Suprapubic skin (tissue), 4 donors: ENCODE data around the gene TSGA10. TPM values are rescaled to one million over a fixed set of nuclear protein-coding genes. Genes with fewer than 3 reads are reported as not detected.
"Not testable (repeated sequence)": the region's sequence is repeated elsewhere in the genome, so short reads cannot be mapped to it uniquely, and the experiment has no call there.

Experiments used
- DNase-seq, 2 donors: peaks; one replicate each; pipeline ENCODE4 v3.0.0-alpha.2; 2019; ENCODE audit warnings: low spot score in 2 of 2
- H3K27ac ChIP-seq: fragments of 200-600 bp; sonication (generic); one replicate; pipeline ENCODE4 v1.5.1; 2019
- H3K27me3 ChIP-seq: fragments of 200-600 bp; sonication (generic); one replicate; pipeline ENCODE4 v1.5.1; 2019
- H3K36me3 ChIP-seq: fragments of 200-600 bp; sonication (generic); one replicate; pipeline ENCODE4 v1.5.1; 2019
- H3K4me1 ChIP-seq: fragments of 200-600 bp; sonication (generic); one replicate; pipeline ENCODE4 v1.5.1; 2019
- H3K4me3 ChIP-seq: fragments of 200-600 bp; sonication (generic); one replicate; pipeline ENCODE4 v1.5.1; 2019; ENCODE audit warnings: mild to moderate bottlenecking
- H3K9me3 ChIP-seq: fragments of 200-600 bp; sonication (generic); one replicate; pipeline ENCODE4 v1.5.1; 2019
- EP300 ChIP-seq: sonication (generic); formaldehyde crosslinking; IDR thresholded peaks from one replicate; pipeline ENCODE4 v1.6.1; 2017; ENCODE audit warnings: antibody characterized with exemption
- POLR2A ChIP-seq, 2 donors: fragments of 450-650 bp; IDR thresholded peaks; one replicate each; pipeline ENCODE4 v1.6.1; 2017; ENCODE audit warnings: antibody characterized with exemption in 2 of 2, mild to moderate bottlenecking in 2 of 2, moderate library complexity in 2 of 2
- POLR2AphosphoS5 ChIP-seq, 3 donors: sonication (generic); formaldehyde crosslinking; IDR thresholded peaks; one replicate each; pipeline ENCODE4 v1.6.1; 2017; ENCODE audit warnings: antibody characterized with exemption in 3 of 3
- WGBS: methylation state at CpG from one replicate; pipeline ENCODE4 v1.1.5; 2018; 5-methylcytosine and 5-hydroxymethylcytosine counted together
- total RNA-seq, 4 donors: library from RNA; depleted of rRNA; stranded (reverse); fragments of >200 nt; gene quantifications; one replicate each; pipeline ENCODE4 v1.1.0, GENCODE V29; 2016
- TF ChIP-seq, protein P1 (sequence below), 2 donors: fragments of 200-600 bp in 1 of 2; fragments of 450-650 bp in 1 of 2; sonication (generic) in 1 of 2; IDR thresholded peaks; one replicate each; pipeline ENCODE4 v1.5.1; 2016 to 2019; ENCODE audit warnings: antibody characterized with exemption in 2 of 2, mild to moderate bottlenecking in 1 of 2, moderate library complexity in 1 of 2

Gene TSGA10
- total RNA-seq, 4 donors from 2014 or later: 7.5 to 13.4 (median 8.1) TPM

GRCh38 chr2:99139003-99139402 lies 15.7 kb downstream of the TSGA10 start:
- H3K27ac ChIP-seq: no peak overlapping the region
- no peaks in the 10 kb centered on the region for H3K9me3 ChIP-seq
- H3K4me3 ChIP-seq: no peak overlapping the region
- 98% methylated on average over 4 of the region's 4 CpGs for WGBS
- peaks cover 13% of the 10 kb centered on the region for H3K4me1 ChIP-seq
- H3K36me3 ChIP-seq: no peaks in the 10 kb centered on the region
- H3K27me3 ChIP-seq: no peaks in the 10 kb centered on the region
- TF ChIP-seq EP300: no peak
- TF ChIP-seq, protein P1, sequence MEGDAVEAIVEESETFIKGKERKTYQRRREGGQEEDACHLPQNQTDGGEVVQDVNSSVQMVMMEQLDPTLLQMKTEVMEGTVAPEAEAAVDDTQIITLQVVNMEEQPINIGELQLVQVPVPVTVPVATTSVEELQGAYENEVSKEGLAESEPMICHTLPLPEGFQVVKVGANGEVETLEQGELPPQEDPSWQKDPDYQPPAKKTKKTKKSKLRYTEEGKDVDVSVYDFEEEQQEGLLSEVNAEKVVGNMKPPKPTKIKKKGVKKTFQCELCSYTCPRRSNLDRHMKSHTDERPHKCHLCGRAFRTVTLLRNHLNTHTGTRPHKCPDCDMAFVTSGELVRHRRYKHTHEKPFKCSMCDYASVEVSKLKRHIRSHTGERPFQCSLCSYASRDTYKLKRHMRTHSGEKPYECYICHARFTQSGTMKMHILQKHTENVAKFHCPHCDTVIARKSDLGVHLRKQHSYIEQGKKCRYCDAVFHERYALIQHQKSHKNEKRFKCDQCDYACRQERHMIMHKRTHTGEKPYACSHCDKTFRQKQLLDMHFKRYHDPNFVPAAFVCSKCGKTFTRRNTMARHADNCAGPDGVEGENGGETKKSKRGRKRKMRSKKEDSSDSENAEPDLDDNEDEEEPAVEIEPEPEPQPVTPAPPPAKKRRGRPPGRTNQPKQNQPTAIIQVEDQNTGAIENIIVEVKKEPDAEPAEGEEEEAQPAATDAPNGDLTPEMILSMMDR (IDR thresholded peaks at IDR 0.05): no peak
- no peak for TF ChIP-seq POLR2A (IDR thresholded peaks at IDR 0.05)
- no peak for TF ChIP-seq POLR2AphosphoS5 (IDR thresholded peaks at IDR 0.05)
- no peak for DNase-seq

DNA sequence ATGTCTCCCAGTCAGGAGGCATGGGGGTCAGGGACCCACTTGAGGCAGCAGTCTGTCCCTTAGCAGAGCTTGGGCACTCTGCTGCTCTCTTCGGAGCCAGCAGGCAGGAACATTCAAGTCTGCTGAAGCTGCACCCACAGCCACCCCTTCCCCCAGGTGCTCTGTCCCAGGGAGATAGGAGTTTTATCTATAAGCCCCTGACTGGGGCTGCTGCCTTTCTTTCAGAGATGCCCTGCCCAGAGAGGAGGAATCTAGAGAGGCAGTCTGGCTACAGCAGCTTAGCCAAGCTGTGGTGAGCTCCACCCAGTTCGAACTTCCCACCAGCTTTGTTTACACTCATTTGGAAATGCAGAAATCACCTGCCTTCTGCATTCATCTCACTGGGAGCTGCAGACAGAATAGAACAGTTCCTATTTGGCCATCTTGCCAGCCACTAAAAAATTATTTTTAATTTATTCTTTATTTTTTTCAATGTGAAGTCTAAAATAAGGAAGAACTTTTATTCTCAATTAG lies 19.6 kb downstream of the TSGA10 start:
- peaks cover 25% of the 10 kb centered on the region for H3K9me3 ChIP-seq
- H3K36me3 ChIP-seq, H3K4me3 ChIP-seq, DNase-seq, H3K27ac ChIP-seq, H3K4me1 ChIP-seq, H3K27me3 ChIP-seq: not testable (repeated sequence)
- 93% methylated on average over 2 of the region's 2 CpGs for WGBS

GRCh38 chr2:99127981-99128380 lies 26.8 kb downstream of the TSGA10 start:
- H3K9me3 ChIP-seq: peaks cover 32% of the 10 kb centered on the region
- peaks cover 16% of the 10 kb centered on the region for H3K36me3 ChIP-seq

GRCh38 chr2:99112617-99113016 lies 42.1 kb downstream of the TSGA10 start:
- WGBS: 81% methylated on average over 4 of the region's 4 CpGs
- H3K4me3 ChIP-seq: no peak overlapping the region
- no peaks in the 10 kb centered on the region for H3K4me1 ChIP-seq
- no peak overlapping the region for H3K27ac ChIP-seq
- DNase-seq: no peak
- TF ChIP-seq POLR2AphosphoS5 (IDR thresholded peaks at IDR 0.05): no peak
- no peak for TF ChIP-seq EP300
- no peak for TF ChIP-seq POLR2A (IDR thresholded peaks at IDR 0.05)
- TF ChIP-seq, protein P1 (IDR thresholded peaks at IDR 0.05): no peak
- no peaks in the 10 kb centered on the region for H3K27me3 ChIP-seq
- no peaks in the 10 kb centered on the region for H3K36me3 ChIP-seq
- no peaks in the 10 kb centered on the region for H3K9me3 ChIP-seq

More at GRCh38 chr2:99127981-99128380, 26.8 kb downstream of the TSGA10 start:
- no peaks in the 10 kb centered on the region for H3K27me3 ChIP-seq
- WGBS: 61% methylated on average over 2 of the region's 2 CpGs
- TF ChIP-seq POLR2A (IDR thresholded peaks at IDR 0.05): no peak
- H3K27ac ChIP-seq: no peak overlapping the region
- DNase-seq: no peak
- no peaks in the 10 kb centered on the region for H3K4me1 ChIP-seq
- no peak overlapping the region for H3K4me3 ChIP-seq

GRCh38 chr2:99111945-99112344 lies 42.8 kb downstream of the TSGA10 start:
- no peaks in the 10 kb centered on the region for H3K27me3 ChIP-seq
- no peak overlapping the region for H3K27ac ChIP-seq
- no peak for TF ChIP-seq POLR2A (IDR thresholded peaks at IDR 0.05)
- H3K9me3 ChIP-seq: no peaks in the 10 kb centered on the region
- no peak for DNase-seq
- WGBS: 95% methylated on average over 1 of the region's 1 CpG
- no peaks in the 10 kb centered on the region for H3K4me1 ChIP-seq
- H3K4me3 ChIP-seq: no peak overlapping the region
- H3K36me3 ChIP-seq: no peaks in the 10 kb centered on the region

DNA sequence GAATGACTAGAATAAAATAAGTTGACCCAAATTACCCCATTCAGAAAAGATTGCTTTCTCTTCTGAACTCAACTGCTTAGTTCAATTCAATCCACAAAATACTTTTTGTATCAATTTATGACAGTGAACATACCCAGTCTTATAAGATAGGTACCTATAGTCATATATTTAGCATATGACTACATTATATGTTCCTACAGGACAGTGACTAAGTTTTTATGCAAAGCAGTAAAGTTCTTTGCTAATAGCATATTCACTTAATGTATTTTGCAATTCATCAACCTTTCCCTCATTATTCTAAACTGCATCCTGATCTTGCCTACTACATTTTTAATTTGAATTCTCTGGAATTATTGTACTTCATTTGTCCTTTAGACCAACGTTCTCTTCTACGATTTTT lies 43.5 kb downstream of the TSGA10 start:
- no peak for DNase-seq
- H3K27ac ChIP-seq: no peak overlapping the region
- TF ChIP-seq POLR2A (IDR thresholded peaks at IDR 0.05) (no peak), EP300 (no peak), POLR2AphosphoS5 (IDR thresholded peaks at IDR 0.05) (no peak)
- TF ChIP-seq, protein P1 (IDR thresholded peaks at IDR 0.05): no peak
- H3K9me3 ChIP-seq: no peaks in the 10 kb centered on the region
- no peak overlapping the region for H3K4me3 ChIP-seq
- H3K27me3 ChIP-seq: no peaks in the 10 kb centered on the region
- no peaks in the 10 kb centered on the region for H3K36me3 ChIP-seq
- H3K4me1 ChIP-seq: no peaks in the 10 kb centered on the region
- WGBS: 79% methylated on average over 2 of the region's 2 CpGs

DNA sequence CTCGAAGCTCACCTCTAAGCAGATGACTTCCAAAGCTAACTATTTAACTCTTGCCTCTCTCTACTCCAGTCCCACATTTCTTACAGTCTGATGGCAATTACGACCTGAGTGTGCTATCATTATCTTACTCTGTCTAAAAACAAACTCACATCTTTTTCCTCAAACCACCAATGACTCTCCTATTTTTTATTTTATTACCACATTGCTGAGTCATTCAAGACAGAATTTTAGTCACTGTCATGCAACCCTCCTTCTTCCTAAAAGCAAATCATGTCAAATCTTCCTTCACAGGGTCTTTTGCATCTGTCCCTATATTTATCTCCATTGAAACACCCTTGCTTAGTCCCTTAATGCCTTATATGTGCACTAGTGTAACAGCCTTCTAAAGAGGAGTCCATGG lies 47.8 kb downstream of the TSGA10 start:
- no peaks in the 10 kb centered on the region for H3K36me3 ChIP-seq
- H3K27ac ChIP-seq: no peak overlapping the region
- no peaks in the 10 kb centered on the region for H3K27me3 ChIP-seq
- no peaks in the 10 kb centered on the region for H3K9me3 ChIP-seq
- TF ChIP-seq POLR2AphosphoS5 (IDR thresholded peaks at IDR 0.05) (no peak), POLR2A (IDR thresholded peaks at IDR 0.05) (no peak), EP300 (no peak)
- TF ChIP-seq, protein P1 (IDR thresholded peaks at IDR 0.05): no peak
- DNase-seq: no peak
- H3K4me3 ChIP-seq: no peak overlapping the region
- 65% methylated on average over 2 of the region's 2 CpGs for WGBS
- no peaks in the 10 kb centered on the region for H3K4me1 ChIP-seq
